Pancreas (tissue), 10 donors: ENCODE data around the gene SH3BGRL2. TPM values are rescaled to one million over a fixed set of nuclear protein-coding genes. Genes with fewer than 3 reads are reported as not detected.

Source experiments
- ATAC-seq, 4 donors: fragments of 200-7000 bp; cut with Tn5 transposase; one replicate each; pipeline versions ENCODE4 v1.8.0 to v1.9.1; 2020; ENCODE audit warnings: mild to moderate bottlenecking in 4 of 4, moderate library complexity in 4 of 4
- DNase-seq, 6 donors: peaks; one replicate each; pipeline ENCODE4 v3.0.0-alpha.2; 2020
- FAIRE-seq: peaks from 2 replicates; lab custom pipeline; 2012; peaks lifted over from hg19 to GRCh38; lab: Jason Lieb, UNC
- H3K27ac ChIP-seq, 4 donors: fragments of 200-600 bp; sonication (generic); 1 replicate in 3 of 4; 2 replicates in 1 of 4; pipeline versions ENCODE4 v1.5.0 to v1.8.0; 2020
- H3K27me3 ChIP-seq, 4 donors: fragments of 200-600 bp; one replicate each; pipeline ENCODE4 v1.8.0; 2021
- H3K36me3 ChIP-seq, 3 donors: fragments of 200-600 bp; sonication (generic) in 1 of 3; one replicate each; pipeline versions ENCODE4 v1.5.0 to v1.8.0; 2020 to 2021
- H3K4me1 ChIP-seq, 3 donors: fragments of 200-600 bp; one replicate each; pipeline ENCODE4 v1.8.0; 2021
- H3K4me3 ChIP-seq, 4 donors: fragments of 200-600 bp; sonication (generic) in 2 of 4; one replicate each; pipeline versions ENCODE4 v1.5.0 to v1.8.0; 2020 to 2021
- H3K9me3 ChIP-seq, 4 donors: fragments of 200-600 bp; one replicate each; pipeline ENCODE4 v1.8.0; 2021
- CTCF ChIP-seq, 4 donors: fragments of 200-600 bp; sonication (generic) in 3 of 4; IDR thresholded peaks; one replicate each; pipeline versions ENCODE4 v1.5.0 to v1.8.0; 2021; ENCODE audit warnings: antibody characterized with exemption in 4 of 4
- WGBS, 2 donors: extraction: QIAGEN DNeasy Blood & Tissue Kit; methylation state at CpG; one replicate each; pipeline ENCODE4 v1.1.7; 2013; 5-methylcytosine and 5-hydroxymethylcytosine counted together
- intact Hi-C, 3 donors: fragments of 100-400 bp; cut with DNase I; formaldehyde crosslinking; loops; one replicate each; pipeline versions ENCODE4 v1.11.1 to v1.14.2; 2022
- polyA plus RNA-seq, 2 donors: library from polyadenylated mRNA; stranded (reverse); fragments of 200-250 nt; gene quantifications; one replicate each; pipeline ENCODE4 v1.2.3, GENCODE V29; 2013
- total RNA-seq, 6 donors: library from RNA; stranded (reverse); fragmentation: NEBNext Ultra II Directional in 4 of 6; extraction: Animal tissue kit (Norgen Biotek cat#: 25700) in 4 of 6; gene quantifications; one replicate each; pipeline versions ENCODE4 v1.2.1 to v1.2.4, GENCODE V29; 2021 to 2023
- donor health status: healthy with polysubstance abuse.
- donor health status: DM: no; HTN: no; CAD: no; lungs with moderate emphysema.
- donor health status: DM: no; HTN: no; CAD: no.
- donor health status: control.
- donor health status: control.
- donor health status: Bipolar disorder and iron deficiency.
- donor health status: DM: yes; HTN: yes; CAD: no.
- donor health status: DM: no; HTN: no; CAD: no.
- donor health status: DM: no; HTN: no; CAD: no.
- donor health status: DM: yes; HTN: yes; CAD: no.

The SH3BGRL2 gene
- total and polyA plus RNA-seq, 8 donors = 6.1 to 22.1 (median 11.8) TPM

GRCh38 chr6:79711167-79711566, 80.0 kb downstream of the SH3BGRL2 start:
- no peak for FAIRE-seq
- no peak overlapping the region for H3K27ac ChIP-seq
- no peak for DNase-seq
- H3K36me3 ChIP-seq = no peaks in the 10 kb centered on the region
- H3K9me3 ChIP-seq = no peaks in the 10 kb centered on the region
- WGBS, 2 donors = 89 to 91% methylated on average over 4 of the region's 4 CpGs
- peaks cover 0 to 4% (median 0%) of the 10 kb centered on the region in 3 donors for H3K4me1 ChIP-seq
- H3K4me3 ChIP-seq = no peak overlapping the region
- no peak for ATAC-seq
- H3K27me3 ChIP-seq = no peaks in the 10 kb centered on the region
- intact Hi-C loops = loop anchor here in 1 of 3 donors (10.0 kb wide), 1 partner anchor 136 kb away; no protein-coding TSS in a partner anchor
- TF ChIP-seq CTCF (IDR thresholded peaks at IDR 0.05) = no peak

GRCh38 chr6:79712144-79712543, 81.0 kb downstream of the SH3BGRL2 start:
- Histone ChIP-seq H3K9me3 (no peaks in the 10 kb centered on the region), H3K27ac (no peak overlapping the region), H3K36me3 (no peaks in the 10 kb centered on the region), H3K4me3 (no peak overlapping the region), H3K4me1 (peaks cover 0 to 4% (median 0%) of the 10 kb centered on the region in 3 donors), H3K27me3 (no peaks in the 10 kb centered on the region)
- intact Hi-C loops = loop anchor here in 1 of 3 donors (10.0 kb wide), 1 partner anchor 137 kb away; no protein-coding TSS in a partner anchor
- TF ChIP-seq CTCF (IDR thresholded peaks at IDR 0.05) = no peak
- ATAC-seq = no peak
- DNase-seq = no peak
- no peak for FAIRE-seq
- WGBS, 2 donors = 39 to 41% methylated on average over 2 of the region's 2 CpGs

GRCh38 chr6:79712616-79713135, 81.5 kb downstream of the SH3BGRL2 start:
- TF ChIP-seq CTCF (IDR thresholded peaks at IDR 0.05) = no peak
- no peaks in the 10 kb centered on the region for H3K9me3 ChIP-seq
- no peaks in the 10 kb centered on the region for H3K27me3 ChIP-seq
- DNase-seq (no peak), FAIRE-seq (no peak), ATAC-seq (no peak)
- H3K4me3 ChIP-seq = no peak overlapping the region
- H3K4me1 ChIP-seq = peaks cover 0 to 4% (median 0%) of the 10 kb centered on the region in 3 donors
- H3K27ac ChIP-seq = no peak overlapping the region
- intact Hi-C loops = loop anchor here in 1 of 3 donors (10.0 kb wide), 1 partner anchor 138 kb away; no protein-coding TSS in a partner anchor
- WGBS, 2 donors = 91 to 92% methylated on average over 9 of the region's 9 CpGs
- no peaks in the 10 kb centered on the region for H3K36me3 ChIP-seq

- peak; percentile 64 to 89 (median 83) for ATAC-seq
- peak in 3 of 6 donors; percentile 24 to 52 (median 46) for DNase-seq
- TF ChIP-seq CTCF (IDR thresholded peaks at IDR 0.05) = peak in 3 of 4 donors; percentile 29 to 61 (median 60)
- Histone ChIP-seq H3K27me3 (no peaks in the 10 kb centered on the region), H3K36me3 (no peaks in the 10 kb centered on the region), H3K4me1 (peaks cover 0 to 4% (median 0%) of the 10 kb centered on the region in 3 donors), H3K27ac (no peak overlapping the region), H3K4me3 (no peak overlapping the region), H3K9me3 (no peaks in the 10 kb centered on the region)
- intact Hi-C loops = loop anchor here in 1 of 3 donors (10.0 kb wide), 1 partner anchor 139 kb away; no protein-coding TSS in a partner anchor
- FAIRE-seq = peak; percentile 32
- 20 to 22% methylated on average over 5 of the region's 5 CpGs for WGBS, 2 donors
These were observed 82.7 kb downstream of the SH3BGRL2 start for GRCh38 chr6:79713701-79714322.
